Neural cell (in vitro differentiated cells): Measurements from ENCODE around the gene PLA2G15.

Experiments used
- CTCF ChIP-seq: fragments of 450-650 bp; IDR thresholded peaks from 2 replicates; pipeline ENCODE4 v1.5.1; 2014; ENCODE audit warnings: antibody characterized with exemption, mild to moderate bottlenecking, moderate library complexity; ENCODE audit not compliant: poor library complexity, severe bottlenecking
- EP300 ChIP-seq: fragments of 450-650 bp; conservative IDR thresholded peaks from 2 replicates; pipeline ENCODE4 v1.6.1; 2014; ENCODE audit warnings: antibody characterized with exemption, mild to moderate bottlenecking, moderate library complexity; ENCODE audit not compliant: poor library complexity, severe bottlenecking
- MXI1 ChIP-seq: fragments of 450-650 bp; conservative IDR thresholded peaks from 2 replicates; pipeline ENCODE4 v1.6.1; 2014; ENCODE audit warnings: antibody characterized with exemption, mild to moderate bottlenecking; ENCODE audit not compliant: poor library complexity, severe bottlenecking
- POLR2AphosphoS5 ChIP-seq: IDR thresholded peaks from 2 replicates; pipeline ENCODE4 v1.6.1; 2012

DNA sequence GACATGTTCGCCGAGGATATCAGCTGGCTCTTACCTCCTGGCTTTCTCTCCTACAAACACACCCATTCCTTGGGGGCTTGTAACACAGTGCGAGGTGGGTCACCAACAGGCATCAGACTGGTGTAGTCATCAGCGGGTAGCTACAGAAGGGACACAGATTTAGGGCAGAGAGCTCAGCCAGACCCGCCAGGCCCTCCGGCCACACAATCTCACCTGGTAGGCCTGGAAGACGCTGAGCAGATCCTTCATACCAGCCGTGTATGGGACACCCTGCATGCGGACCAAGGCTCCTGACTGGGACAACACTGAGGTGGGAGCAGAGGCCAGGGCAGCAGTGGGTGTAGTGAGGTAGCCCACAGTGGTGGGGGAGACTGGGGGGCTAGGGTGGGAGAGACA lies 15.0 kb upstream of the PLA2G15 start:
- TF ChIP-seq MXI1 = no peak
- no peak for TF ChIP-seq EP300
- no peak for TF ChIP-seq POLR2AphosphoS5
- TF ChIP-seq CTCF = no peak
